Activated CD8-positive, alpha-beta memory T cell treated with anti-CD3 and anti-CD28 coated beads, Interleukin-2, amount 50 U/mL, for 24 hours (primary cell): Measurements from ENCODE around the gene TNFRSF6B.

Source experiments
- DNase-seq: peaks from one replicate; pipeline ENCODE4 v3.0.0-alpha.2; 2020; ENCODE audit errors: extremely low read depth

TNFRSF6B gene

DNA sequence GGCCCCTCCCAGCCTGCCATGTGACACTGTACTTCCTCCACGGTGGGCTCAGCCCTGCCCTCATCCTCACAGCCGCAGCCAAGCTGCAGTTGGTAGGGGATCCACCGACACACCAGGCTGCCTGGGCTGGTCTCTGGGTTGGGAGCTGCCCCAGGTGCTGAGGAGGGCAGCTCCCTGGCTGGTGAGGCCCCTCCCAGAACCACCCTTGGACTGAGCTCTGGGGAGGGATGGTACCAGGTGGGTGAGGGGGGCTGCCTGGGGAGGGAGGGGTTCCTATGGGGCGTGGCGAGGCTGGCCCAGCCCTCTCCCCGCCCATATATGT lies 185 bp upstream of the TNFRSF6B start:
- DNase-seq: no peak

DNA sequence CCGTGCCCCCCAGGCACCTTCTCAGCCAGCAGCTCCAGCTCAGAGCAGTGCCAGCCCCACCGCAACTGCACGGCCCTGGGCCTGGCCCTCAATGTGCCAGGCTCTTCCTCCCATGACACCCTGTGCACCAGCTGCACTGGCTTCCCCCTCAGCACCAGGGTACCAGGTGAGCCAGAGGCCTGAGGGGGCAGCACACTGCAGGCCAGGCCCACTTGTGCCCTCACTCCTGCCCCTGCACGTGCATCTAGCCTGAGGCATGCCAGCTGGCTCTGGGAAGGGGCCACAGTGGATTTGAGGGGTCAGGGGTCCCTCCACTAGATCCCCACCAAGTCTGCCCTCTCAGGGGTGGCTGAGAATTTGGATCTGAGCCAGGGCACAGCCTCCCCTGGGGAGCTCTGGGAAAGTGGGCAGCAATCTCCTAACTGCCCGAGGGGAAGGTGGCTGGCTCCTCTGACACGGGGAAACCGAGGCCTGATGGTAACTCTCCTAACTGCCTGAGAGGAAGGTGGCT lies 960 bp downstream of the TNFRSF6B start:
- no peak for DNase-seq

DNA sequence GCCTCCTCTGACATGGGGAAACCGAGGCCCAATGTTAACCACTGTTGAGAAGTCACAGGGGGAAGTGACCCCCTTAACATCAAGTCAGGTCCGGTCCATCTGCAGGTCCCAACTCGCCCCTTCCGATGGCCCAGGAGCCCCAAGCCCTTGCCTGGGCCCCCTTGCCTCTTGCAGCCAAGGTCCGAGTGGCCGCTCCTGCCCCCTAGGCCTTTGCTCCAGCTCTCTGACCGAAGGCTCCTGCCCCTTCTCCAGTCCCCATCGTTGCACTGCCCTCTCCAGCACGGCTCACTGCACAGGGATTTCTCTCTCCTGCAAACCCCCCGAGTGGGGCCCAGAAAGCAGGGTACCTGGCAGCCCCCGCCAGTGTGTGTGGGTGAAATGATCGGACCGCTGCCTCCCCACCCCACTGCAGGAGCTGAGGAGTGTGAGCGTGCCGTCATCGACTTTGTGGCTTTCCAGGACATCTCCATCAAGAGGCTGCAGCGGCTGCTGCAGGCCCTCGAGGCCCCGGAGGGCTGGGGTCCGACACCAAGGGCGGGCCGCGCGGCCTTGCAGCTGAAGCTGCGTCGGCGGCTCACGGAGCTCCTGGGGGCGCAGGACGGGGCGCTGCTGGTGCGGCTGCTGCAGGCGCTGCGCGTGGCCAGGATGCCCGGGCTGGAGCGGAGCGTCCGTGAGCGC lies 1.6 kb downstream of the TNFRSF6B start:
- DNase-seq: no peak

DNA sequence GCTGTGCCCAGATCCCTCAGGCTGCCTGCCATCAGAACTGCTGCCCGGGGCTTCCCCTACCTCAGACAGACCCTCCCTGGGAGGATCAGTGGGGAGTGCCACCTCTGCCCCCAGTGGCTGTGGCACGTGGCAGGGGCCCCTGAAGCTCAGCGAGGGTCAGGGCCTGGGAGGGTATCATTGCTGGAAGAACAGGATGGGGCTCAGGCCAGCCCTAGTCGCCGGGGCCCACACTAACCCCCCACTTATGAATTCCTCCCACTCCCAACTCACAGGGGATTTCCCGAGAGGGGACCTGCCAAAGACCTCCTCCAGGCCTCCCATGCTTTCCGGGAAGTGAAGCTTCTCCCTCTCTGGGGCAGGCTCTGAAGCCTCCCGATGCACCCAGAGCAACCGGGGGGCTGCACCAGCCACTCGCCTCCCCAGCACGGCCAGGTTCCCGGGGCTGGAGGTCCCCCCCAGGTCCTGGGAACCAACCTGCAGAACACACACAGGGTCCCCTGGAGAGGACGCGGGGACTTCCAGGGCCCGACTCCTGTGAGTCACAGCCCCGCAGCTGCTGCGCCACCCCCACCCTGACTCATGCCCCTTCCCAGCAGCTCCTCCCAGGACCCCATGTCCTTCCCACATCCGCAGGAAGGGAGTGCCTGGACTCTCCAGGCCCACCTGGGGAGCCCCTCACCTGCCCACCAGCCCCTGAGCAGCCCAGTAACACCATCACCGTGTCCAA lies 2.5 kb downstream of the TNFRSF6B start:
- DNase-seq: no peak

DNA sequence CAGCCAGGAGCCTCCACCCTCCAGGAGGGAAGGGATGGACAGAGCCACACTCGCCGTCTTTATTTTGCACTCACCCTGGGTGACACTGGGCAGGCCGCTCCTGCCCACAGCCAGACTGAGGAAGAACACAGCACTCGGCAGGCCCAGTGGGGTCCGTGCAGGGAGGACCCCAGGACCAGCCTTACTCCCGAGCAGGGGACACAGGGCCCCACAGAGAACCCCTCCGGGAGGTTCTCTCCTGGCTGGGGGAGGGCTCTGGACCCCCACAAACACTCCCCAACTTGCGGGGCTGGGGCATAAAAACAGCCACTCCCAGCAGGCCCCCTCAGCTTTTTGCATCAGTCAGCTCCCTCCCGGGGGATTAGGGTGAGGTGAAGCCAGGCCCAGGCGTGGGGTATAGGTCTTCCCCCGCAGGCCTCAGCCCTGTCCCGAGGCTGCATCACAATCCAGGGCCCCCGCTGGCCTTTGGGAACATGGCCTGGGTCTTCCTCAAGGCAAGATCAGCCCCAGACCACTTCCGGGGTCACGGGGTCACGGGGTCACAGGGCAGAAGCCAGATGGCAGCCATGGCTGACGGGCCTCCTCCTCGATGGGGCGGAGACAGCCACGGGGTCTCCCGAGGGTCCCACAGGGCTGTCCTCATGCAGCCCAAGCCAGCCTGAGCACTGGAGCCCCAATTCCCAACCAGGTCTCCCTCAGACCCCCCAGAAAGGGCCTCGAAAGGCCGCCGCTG lies 3.2 kb downstream of the TNFRSF6B start:
- no peak for DNase-seq

DNA sequence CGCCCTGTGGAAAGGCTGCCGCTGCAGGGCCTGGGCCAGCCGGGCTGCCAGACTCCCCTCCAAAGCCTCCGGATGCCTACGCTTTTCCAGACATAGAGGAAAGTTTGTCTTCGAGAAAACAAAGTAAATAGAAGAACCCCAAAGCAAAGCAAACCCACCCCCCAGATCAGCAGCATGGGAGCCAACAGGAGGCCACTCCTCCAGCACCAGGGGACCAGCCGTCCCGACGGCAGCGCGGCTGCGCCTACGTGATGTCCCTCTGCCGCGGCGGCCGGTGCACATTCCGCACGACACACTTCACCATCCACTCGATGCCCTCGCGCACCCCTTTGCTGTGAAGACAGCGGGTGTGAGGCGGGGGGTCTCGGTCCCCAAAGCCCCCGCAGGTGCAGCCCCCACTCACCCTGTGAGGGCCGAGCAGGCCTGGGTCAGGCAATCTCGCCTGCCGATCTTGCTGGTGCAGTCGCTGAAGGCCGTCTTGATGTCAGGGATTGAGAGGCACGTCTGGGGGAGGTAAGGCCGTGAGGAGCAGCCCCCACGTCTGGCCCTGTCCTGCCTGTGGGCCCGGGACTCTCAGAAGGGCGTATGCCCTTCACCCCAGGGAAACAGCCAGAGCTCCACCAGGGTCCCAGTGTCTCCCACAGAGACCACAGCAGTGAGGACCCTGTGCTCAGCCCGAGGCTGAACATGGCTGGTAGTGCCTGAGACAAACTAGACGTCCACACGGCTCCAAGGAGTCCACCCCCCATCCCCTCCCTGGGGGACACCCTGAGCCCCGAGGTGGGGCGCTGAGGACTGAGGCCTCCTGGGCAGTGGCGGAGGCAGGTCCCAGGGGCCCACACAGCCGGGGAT lies 4.0 kb downstream of the TNFRSF6B start:
- DNase-seq: no peak

DNA sequence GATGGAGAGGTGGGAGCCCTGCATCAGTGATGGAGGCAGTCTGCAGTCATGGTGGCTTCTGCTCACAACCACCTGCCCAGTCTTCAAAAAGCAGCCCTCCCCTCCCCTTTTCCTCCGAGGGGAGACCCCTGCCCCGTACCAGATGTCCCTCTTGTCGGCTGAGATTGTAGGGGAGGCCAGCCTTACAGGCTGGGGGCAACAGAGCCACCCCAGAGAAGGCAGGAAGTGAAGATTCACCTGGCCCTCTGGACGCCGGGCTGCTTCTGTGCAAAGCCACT lies 4.5 kb downstream of the TNFRSF6B start:
- DNase-seq: no peak

DNA sequence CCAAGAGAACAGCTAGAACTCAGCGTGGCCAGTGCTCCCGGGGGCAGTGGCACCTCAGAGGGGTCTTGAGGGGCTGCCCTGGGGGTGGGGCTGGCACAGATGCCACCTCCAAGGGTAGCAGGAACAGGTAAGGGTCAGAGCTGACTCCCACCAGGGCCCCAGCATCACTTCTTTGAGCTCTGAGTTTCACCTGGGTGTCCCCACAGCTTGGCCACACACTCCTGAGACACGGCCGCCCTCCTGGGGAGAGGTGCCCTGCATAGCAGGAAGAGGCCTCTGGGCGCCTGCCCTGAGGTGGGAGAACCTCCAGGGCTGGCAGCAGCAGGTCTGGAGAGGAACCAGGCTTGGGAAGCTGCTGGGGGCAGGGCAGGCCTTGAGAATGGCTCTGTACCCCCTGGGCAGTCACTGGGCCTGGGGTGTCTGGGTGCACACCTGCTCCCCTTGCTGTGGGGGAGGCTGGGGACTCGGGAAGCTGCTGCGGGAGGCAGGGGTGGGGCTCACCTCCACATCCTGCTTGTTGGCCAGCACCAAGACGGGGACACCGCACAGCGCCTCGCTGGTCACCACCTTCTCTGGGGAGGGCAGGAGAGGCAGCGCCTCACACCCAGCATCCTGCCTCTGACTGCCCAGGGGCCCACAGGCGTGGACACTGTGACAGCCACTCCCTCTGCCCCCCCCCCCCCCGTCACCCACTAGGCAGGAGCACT lies 5.0 kb downstream of the TNFRSF6B start:
- no peak for DNase-seq

DNA sequence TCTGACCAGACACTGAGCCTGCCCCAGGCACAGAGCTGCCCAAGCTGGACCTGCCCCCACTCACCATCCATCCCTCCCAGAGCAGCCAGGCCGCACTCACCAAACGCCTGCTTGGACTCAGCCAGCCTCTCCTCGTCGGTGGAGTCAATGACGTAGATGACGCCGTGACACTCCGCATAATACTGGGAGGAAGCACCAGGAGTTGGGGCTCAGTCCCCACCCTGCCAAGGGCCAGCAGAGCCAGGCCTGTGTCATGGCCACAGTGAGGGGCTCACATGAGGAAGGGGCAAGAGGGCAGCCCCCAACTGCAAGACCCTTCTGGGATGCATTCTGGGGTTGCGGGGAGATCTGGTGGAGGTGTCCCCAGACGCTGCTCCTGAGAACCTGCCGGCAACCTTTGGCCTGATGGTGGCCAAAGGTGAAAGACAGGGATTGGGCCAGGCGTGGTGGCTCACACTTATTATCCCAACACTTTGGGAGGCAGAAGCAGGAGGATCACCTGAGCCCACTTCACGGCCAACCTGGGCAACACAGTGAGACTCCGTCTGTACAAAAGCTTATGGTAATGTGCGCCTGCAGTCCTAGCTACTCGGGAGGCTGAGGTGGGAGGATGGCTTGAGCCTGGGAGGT lies 5.7 kb downstream of the TNFRSF6B start:
- no peak for DNase-seq

DNA sequence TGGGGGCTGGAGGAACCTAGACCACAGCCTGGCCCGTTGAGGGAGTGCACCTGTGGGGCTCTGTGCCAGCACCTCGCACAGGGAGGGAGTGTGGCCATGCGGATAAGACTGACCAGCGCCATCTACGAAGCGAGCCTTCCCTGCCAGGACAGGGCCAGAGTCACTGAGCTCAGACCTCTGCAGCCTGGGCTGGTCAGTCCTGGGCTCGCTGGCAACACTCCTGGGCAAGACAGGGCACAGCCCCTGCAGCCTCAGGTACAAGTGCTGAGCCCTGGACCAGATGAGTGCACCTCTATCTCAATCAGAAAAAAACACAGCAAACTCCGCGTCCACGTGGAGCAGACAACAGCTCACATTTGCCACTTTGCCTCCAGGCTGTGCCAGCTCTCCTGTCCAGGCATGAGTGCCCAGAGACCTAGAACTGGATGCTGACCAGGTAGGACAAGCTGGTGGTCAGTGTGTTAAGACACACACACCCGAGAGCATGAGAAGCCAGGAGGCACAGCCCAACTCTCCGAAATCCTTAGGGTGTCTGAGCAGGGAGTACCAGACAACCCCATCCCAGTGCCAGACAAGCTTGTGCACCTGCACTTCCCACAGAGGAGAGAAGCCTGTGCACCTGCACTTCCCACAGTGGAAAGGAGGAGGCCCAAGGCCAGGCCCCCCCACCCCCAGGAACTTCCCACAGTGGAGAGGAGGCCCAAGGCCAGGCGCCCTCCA lies 6.5 kb downstream of the TNFRSF6B start:
- no peak for DNase-seq

DNA sequence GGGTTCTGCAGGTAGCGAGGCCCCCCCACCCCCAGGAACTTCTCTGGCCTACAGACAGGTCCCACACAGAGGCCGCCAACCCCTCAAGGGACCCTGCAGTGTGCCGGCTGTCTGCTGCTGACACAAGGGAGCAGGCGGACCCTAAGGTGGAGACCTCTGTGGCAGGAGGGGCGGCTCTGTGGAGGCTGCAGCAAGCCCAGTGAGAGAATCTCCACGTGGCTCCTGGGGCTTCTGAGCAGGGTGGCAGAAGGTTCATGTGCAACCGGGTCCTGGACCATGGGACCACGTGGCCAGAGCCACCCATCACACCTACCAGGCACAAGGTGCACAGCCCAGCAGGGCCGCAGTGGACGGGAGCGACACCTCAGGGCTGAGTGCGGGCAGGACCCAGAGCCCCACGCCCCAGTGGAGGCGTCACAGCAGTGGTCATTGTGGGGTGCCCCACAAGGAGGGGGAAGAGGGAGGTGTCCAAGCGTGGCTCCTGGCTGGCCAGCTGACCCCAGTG lies 7.1 kb downstream of the TNFRSF6B start:
- no peak for DNase-seq

DNA sequence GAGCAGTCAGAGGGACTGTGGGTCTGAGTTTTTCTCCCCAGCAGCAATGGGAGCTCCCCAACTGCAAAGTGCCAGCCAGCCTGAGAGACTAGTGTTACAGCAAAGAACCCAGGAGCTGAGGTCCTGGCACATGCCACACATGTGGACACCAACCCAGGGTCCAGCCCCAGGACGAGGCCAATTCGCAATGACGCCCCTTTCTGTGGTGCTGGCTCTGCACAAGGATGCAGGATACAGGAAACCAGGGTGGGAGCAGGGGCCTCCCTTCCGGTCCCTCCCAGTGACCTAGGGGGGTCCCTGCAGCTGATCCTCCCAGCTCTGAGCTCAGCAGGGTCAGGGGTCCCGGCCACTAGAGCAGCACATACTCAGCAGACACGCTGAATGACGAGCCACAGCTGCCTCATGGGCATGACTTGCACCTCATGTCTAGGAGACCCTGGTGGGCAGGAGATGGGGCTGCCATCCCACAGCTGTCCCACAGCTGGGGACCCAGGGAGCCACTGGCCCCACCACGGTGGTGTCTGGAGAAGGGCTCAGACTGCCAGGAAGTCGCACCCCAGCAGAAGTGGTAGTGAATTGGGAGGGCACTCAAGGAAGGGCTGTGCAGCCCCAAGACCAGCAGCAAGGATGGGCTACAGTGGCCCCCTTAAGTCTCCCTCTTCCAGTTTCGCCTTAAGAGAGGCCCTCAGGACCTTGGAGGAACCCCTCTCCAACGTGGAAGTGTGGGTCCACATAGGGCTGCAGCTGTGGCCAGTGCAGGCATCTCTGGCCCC lies 7.7 kb downstream of the TNFRSF6B start:
- no peak for DNase-seq

DNA sequence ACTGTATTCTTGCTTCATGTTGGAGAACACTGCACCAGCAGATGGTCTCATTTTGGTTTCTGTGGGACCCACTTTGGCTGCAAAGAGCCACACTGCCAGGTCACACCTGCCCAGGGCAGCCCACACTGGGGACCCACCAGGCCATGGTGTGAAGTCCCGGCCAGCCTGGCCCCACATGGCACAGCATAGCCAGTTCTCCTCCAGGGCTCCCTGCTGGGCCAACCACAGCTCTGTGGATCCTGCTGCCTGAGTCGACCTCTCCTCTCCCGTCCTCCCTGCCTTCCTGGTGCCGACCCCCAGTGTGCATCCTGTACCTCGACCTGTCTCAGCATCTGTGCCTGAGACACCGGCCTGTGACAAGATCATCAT lies 8.3 kb downstream of the TNFRSF6B start:
- no peak for DNase-seq

DNA sequence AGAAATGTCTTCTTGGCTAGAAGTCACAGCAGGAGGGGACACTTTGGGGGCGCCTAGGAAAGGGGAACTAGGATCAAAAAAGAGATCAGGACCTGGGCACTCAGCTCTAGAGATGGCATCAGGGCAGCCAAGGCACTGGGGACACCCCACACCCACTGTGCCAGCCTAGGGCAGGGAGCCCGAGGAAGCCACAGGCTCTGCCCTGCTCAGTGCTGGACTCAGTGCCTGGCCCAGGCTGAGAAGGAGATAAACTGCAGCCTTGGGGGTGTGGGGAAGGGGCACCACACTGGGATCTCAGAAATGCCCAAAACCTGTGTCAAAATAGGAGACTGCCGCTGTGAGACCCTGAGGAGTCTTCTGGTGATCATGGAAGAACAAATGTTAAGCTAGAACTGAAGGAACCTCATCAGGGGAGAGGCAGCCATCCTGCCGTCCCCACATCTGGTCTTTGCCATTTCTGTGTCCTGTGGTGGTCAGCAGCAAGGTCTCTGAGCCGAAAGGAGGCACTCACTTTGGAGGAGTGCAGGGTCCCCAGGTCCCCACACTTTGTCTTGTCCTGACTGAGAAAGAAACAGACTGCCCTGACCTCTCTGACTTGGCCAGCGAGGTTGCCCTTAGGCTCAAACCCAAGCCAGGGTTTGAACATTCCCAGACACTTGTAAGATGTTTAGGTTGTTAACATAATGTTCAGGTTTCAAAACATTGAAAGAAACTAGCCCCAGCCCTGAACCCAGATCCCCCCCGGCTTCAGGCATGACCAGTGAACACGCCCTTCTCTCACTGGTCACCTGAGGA lies 9.0 kb downstream of the TNFRSF6B start:
- DNase-seq: no peak

DNA sequence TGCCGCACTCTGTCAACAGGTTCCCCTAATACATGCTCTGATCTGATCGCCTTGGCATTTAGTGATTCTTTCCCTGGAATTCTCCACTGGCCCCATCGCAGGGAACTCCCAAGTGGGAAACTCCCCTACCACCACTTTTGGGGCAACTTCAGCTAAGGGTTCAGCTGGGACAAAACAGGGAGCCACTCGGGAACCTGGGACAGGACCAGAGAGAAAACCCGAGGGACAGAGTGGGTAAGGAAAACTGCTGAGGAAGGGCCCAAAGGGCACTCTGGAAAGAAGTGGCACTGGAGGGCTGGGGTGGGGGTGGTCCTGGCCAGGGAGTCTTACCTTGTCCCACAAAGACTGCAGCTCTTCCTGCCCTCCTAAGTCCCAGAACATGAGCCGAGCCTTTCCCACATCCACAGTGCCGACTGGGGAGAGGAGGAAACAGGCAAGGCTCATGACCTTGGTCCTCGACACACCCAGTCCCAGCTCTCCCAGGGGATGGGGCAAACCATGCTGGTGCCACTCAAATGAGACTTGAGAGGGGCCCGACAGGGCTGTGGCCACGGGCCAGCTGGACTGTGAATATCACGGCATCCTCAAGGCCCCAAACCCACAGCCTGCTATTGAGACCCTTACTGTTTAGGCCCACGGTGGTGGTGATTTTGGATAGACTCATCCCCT lies 9.7 kb downstream of the TNFRSF6B start:
- no peak for DNase-seq

DNA sequence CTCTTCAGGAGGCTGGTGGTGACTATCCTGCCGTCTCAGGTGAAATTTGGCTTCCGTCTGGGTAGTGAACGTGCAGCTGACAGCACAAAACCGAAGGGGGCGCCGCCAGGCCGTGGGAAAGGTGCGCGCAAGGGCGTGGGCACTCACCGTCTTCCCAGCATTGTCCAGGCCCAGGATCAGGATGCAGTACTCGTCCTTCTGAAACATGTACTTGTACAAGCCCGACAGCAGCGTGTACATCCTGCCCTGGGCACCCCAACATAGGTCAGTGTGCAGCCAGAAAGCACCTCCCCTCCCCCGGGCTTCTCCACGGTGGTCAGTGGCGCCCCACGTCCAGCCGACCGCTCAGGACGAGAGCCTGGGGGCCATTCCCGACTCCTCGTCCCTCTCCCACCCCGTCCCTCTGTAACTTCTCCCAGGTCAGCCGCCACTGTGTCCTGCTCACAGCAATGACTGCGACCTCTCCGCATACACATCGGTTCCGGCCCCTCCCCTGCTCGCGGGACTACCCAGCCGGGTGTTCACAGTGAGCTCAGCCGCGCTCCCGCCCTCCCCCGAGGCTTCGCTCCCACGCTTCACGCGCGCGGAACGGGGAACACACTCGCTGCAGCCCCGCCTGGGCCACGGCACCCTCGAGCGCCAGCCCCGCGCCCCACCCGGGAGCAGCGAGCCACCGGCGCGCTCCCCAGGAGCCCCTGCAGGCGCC lies 10.6 kb downstream of the TNFRSF6B start:
- no peak for DNase-seq

DNA sequence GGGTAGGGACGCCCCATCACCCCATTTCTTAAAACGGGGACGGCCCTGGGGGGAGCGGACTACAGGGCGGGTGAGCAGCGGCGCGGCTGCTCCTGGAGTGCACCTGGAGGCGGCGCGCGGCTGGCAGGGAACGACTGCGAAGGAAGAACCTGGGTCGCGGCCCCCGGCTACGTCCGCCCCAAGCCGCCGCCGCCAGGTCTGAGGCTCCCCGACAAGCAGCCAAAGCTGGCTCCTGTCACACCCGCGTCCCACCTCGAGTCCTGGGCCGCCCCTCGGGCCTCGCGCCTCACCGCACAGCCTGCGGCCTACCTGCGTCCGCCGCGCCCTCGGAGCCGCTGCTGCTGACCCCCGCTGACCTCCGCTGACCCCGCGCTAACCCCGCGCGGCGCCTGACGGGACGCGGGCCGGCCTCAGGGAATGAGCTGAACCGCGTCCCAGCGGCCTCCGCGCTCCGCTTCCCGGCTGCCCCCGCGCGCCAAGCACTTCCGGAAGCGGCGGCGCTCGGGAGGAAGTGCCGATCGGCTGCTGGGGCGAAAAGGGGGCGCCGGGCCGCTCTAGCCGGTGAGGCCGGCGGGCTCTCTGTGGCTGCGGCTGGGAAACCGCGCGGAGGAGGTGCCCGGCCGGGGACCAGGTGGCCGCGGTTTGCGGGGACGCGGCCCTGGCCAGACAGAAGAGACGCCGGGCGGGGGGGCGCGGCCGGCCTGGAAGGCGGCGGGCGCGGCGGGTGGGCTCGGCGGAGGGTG lies 11.3 kb downstream of the TNFRSF6B start, which contains the start of the genes ARFRP1 and ZGPAT:
TSS of gene ARFRP1 (minus strand) at position 419 of the 743 bp plus-strand sequence. CDS start 885 bp downstream, outside the sequence.
TSS of gene ZGPAT (plus strand) at position 482 of the 743 bp plus-strand sequence. CDS start 542 bp downstream, outside the sequence.
- peak; percentile 54 for DNase-seq
